CD4-positive, alpha-beta T cell treated with Interleukin-17A for 1 hour (primary cell): ENCODE data around the gene ZNF618.

Experiments used
- DNase-seq: peaks from one replicate; pipeline ENCODE4 v3.0.0-alpha.2; 2020

ZNF618 gene

GRCh38 chr9:114048533-114049415, 172.7 kb downstream of the ZNF618 start:
- no peak for DNase-seq

- DNase-seq = no peak
These were observed 173.5 kb downstream of the ZNF618 start for GRCh38 chr9:114049441-114050225.

GRCh38 chr9:114050226-114050568, 174.1 kb downstream of the ZNF618 start:
- DNase-seq = no peak

GRCh38 chr9:114050646-114051045, 174.5 kb downstream of the ZNF618 start:
- DNase-seq = no peak

- DNase-seq = no peak
These were observed 175.2 kb downstream of the ZNF618 start for GRCh38 chr9:114051281-114051680.

- DNase-seq = no peak
These were observed 175.6 kb downstream of the ZNF618 start for GRCh38 chr9:114051706-114052105.

- no peak for DNase-seq
These were observed 177.3 kb downstream of the ZNF618 start for GRCh38 chr9:114053246-114054005.

GRCh38 chr9:114054191-114054690, 178.1 kb downstream of the ZNF618 start:
- no peak for DNase-seq

GRCh38 chr9:114055061-114055460, 179.0 kb downstream of the ZNF618 start:
- no peak for DNase-seq

- no peak for DNase-seq
These were observed 179.8 kb downstream of the ZNF618 start for GRCh38 chr9:114055894-114056293.

- no peak for DNase-seq
These were observed 180.4 kb downstream of the ZNF618 start for GRCh38 chr9:114056527-114056926.

GRCh38 chr9:114057161-114057885, 181.2 kb downstream of the ZNF618 start:
- no peak for DNase-seq

- no peak for DNase-seq
These were observed 182.6 kb downstream of the ZNF618 start for GRCh38 chr9:114058688-114059046.

GRCh38 chr9:114059047-114059803, 183.1 kb downstream of the ZNF618 start:
- DNase-seq = no peak

GRCh38 chr9:114060070-114060469, 184.0 kb downstream of the ZNF618 start:
- no peak for DNase-seq

- no peak for DNase-seq
These were observed 184.6 kb downstream of the ZNF618 start for GRCh38 chr9:114060711-114061110.

- no peak for DNase-seq
These were observed 185.2 kb downstream of the ZNF618 start for GRCh38 chr9:114061292-114061691.

GRCh38 chr9:114061830-114062474, 185.8 kb downstream of the ZNF618 start:
- DNase-seq = no peak

GRCh38 chr9:114065304-114065703, 189.2 kb downstream of the ZNF618 start:
- no peak for DNase-seq

GRCh38 chr9:114069476-114070187, 193.5 kb downstream of the ZNF618 start:
- DNase-seq = no peak
